HG02852 (cell line): Measurements from ENCODE around the gene RNF215.

ENCODE experiments used
- ATAC-seq: cut with Tn5 transposase; IDR thresholded peaks from one replicate; pipeline ENCODE4 v1.9.1; 2021; ENCODE audit warnings: mild to moderate bottlenecking, moderate library complexity; ENCODE audit not compliant: unreplicated experiment

RNF215 gene

GRCh38 chr22:30386960-30387827 is at the start of gene RNF215:
Gene RNF215 (minus strand): TSS chr22:30387411. CDS start chr22:30387313, 98 bp downstream.
- peak; percentile 62 for ATAC-seq

- ATAC-seq = no peak
Observed at GRCh38 chr22:30436196-30436595, 49.0 kb upstream of the RNF215 start.

GRCh38 chr22:30435674-30436126 is 48.5 kb upstream of the RNF215 start:
- ATAC-seq = no peak

GRCh38 chr22:30434843-30435242 is 47.6 kb upstream of the RNF215 start:
- ATAC-seq = no peak

- no peak for ATAC-seq
Observed at GRCh38 chr22:30433773-30434172, 46.6 kb upstream of the RNF215 start.

GRCh38 chr22:30433227-30433626 is 46.0 kb upstream of the RNF215 start:
- ATAC-seq = no peak

GRCh38 chr22:30432520-30432919 is 45.3 kb upstream of the RNF215 start:
- ATAC-seq = no peak

- no peak for ATAC-seq
Observed at GRCh38 chr22:30432096-30432495, 44.9 kb upstream of the RNF215 start.

- no peak for ATAC-seq
Observed at GRCh38 chr22:30430933-30431332, 43.7 kb upstream of the RNF215 start.

GRCh38 chr22:30429887-30430286 is 42.7 kb upstream of the RNF215 start:
- no peak for ATAC-seq

- no peak for ATAC-seq
Observed at GRCh38 chr22:30427871-30428270, 40.7 kb upstream of the RNF215 start.

- ATAC-seq = no peak
Observed at GRCh38 chr22:30426388-30427353, 39.5 kb upstream of the RNF215 start.

- no peak for ATAC-seq
Observed at GRCh38 chr22:30425616-30426387, 38.6 kb upstream of the RNF215 start, which contains the start of gene MTFP1. Gene MTFP1 (plus strand): TSS chr22:30425768. CDS start chr22:30425880, 112 bp downstream.

- no peak for ATAC-seq
Observed at GRCh38 chr22:30425327-30425615, 38.1 kb upstream of the RNF215 start.

GRCh38 chr22:30424534-30425326 is 37.5 kb upstream of the RNF215 start:
- ATAC-seq = no peak

- peak; percentile 83 for ATAC-seq
Observed at GRCh38 chr22:30423959-30424533, 36.8 kb upstream of the RNF215 start.

- peak; percentile 35 for ATAC-seq
Observed at GRCh38 chr22:30423301-30423958, 36.2 kb upstream of the RNF215 start.

- no peak for ATAC-seq
Observed at GRCh38 chr22:30422481-30423300, 35.5 kb upstream of the RNF215 start.
